SK-N-SH (cell line): ENCODE measurements around the gene TMPRSS9.

Experiments used
- CTCF ChIP-seq: fragments of 200-600 bp; sonication (generic); IDR thresholded peaks from 2 replicates; pipeline ENCODE4 v1.6.1; 2017; ENCODE audit warnings: antibody characterized with exemption, mild to moderate bottlenecking, moderate library complexity
- ELF1 ChIP-seq: IDR thresholded peaks from 2 replicates; pipeline ENCODE4 v1.4.0; 2012
- GABPA ChIP-seq: IDR thresholded peaks from 2 replicates; pipeline ENCODE4 v1.4.0; 2012; ENCODE audit warnings: low read depth, mild to moderate bottlenecking
- PBX3 ChIP-seq: IDR thresholded peaks from 2 replicates; pipeline ENCODE4; 2012
- POLR2AphosphoS5 ChIP-seq: IDR thresholded peaks from 2 replicates; pipeline ENCODE4 v1.6.1; 2012; ENCODE audit warnings: low read depth, low read length
- RFX5 ChIP-seq: IDR thresholded peaks from 2 replicates; pipeline ENCODE4 v1.6.1; 2012; ENCODE audit warnings: mild to moderate bottlenecking, improper control_type of control experiment, low read length
- SIN3A ChIP-seq: IDR thresholded peaks from 2 replicates; pipeline ENCODE4 v1.6.1; 2012; ENCODE audit warnings: low read depth, mild to moderate bottlenecking, low read length, moderate library complexity, borderline replicate concordance
- TAF1 ChIP-seq: IDR thresholded peaks from 2 replicates; pipeline ENCODE4 v1.6.1; 2012; ENCODE audit warnings: low read depth, mild to moderate bottlenecking, low read length, moderate library complexity, borderline replicate concordance
- USF2 ChIP-seq: fragments of 150-350 bp; IDR thresholded peaks from 2 replicates; pipeline ENCODE4 v1.6.1; 2017; ENCODE audit warnings: antibody characterized with exemption, low read length, low read depth, borderline replicate concordance

- TF ChIP-seq CTCF = no peak
- TF ChIP-seq PBX3 = no peak
- TF ChIP-seq GABPA = no peak
- no peak for TF ChIP-seq POLR2AphosphoS5
- no peak for TF ChIP-seq RFX5
- no peak for TF ChIP-seq ELF1
- TF ChIP-seq TAF1 = no peak
- no peak for TF ChIP-seq SIN3A
- no peak for TF ChIP-seq USF2
These were observed 7.9 kb upstream of the TMPRSS9 start for GRCh38 chr19:2352121-2352520.
